Measurements from ENCODE around the gene EXT2.

Gene EXT2

DNA sequence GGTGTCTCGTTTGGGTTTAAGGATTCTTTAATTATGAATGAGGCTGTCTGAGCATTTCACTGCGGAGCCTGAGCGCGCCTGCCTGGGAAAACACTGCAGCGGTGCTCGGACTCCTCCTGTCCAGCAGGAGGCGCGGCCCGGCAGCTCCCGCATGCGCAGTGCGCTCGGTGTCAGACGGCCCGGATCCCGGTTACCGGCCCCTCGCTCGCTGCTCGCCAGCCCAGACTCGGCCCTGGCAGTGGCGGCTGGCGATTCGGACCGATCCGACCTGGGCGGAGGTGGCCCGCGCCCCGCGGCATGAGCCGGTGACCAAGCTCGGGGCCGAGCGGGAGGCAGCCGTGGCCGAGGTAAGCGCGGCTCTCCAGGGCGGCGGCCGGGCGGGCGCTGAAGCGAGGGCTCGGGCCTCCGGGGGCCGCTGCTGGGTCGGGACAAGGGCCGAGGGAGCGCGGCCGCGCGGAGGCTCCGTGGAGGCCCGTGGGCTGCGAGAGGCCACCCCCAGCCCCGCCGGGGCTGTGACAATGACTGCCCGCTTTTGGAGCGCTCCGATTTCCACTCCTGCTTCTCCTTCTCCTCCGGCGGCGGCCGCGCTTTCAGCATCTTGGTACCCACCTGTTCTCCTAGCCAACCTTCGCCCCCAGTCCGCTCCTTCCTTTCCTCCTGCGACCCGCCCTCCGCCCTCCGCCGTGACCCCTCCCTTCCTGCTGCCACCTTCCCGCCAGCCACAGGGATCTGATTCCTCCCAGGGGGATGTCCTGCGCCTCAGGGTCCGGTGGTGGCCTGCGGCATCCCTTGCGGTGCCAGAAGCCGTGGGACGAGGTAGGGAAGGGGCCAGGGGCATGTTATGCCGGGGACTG lies at the start of gene EXT2:
Gene EXT2, plus strand, starts transcription at position 173 of the 854 bp plus-strand sequence. CDS start 12,035 bp downstream, outside the sequence.
- peak; percentile 79 for DNase-seq
- in situ Hi-C loops (cut with MboI; ENCODE audit: low pct_unique_long_range_greater_than_20kb, low sequenced_read_pairs) = no loop called here

DNA sequence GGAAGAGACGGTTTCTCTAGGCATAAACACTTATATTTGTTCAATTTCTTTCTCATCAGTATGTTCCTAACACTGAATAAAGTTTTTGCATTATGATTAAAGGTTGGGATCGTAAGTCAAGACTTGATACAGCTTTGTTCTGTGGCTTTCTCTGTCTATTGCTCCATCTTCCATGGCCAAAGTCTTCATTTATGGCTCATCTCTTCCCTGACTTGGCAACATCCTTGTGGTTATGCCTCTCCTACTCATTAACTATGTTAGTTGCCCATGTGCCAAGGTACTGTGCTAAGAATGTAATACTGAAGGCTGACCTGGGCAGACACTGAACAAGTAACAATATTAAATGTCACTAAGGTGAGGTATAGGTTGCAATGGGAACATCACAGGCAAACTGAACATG lies 49.3 kb upstream of the EXT2 start:
- in situ Hi-C loops (cut with MboI; ENCODE audit: low pct_unique_long_range_greater_than_20kb, low sequenced_read_pairs) = no loop called here
- DNase-seq = no peak

DNA sequence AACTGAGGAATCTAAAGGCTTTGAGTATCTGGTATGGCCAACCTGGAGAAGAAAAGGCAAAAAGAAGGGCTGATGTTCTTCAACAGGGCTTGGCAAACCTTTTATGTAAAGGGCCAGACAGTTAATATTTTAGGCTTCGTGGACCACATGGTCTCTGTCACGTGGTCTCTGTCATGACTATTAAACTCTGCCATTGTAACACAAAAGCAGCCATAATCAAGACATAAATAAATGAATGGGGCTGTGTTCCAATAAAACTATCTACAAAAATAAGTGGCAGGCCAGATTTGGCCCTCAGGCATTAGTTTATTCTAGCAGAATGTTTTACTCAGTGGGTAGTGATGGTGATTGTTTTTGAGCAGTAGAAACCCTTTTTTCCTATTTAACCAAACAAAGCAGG lies 48.2 kb upstream of the EXT2 start:
- DNase-seq = no peak
- in situ Hi-C loops (cut with MboI; ENCODE audit: low pct_unique_long_range_greater_than_20kb, low sequenced_read_pairs) = no loop called here

DNA sequence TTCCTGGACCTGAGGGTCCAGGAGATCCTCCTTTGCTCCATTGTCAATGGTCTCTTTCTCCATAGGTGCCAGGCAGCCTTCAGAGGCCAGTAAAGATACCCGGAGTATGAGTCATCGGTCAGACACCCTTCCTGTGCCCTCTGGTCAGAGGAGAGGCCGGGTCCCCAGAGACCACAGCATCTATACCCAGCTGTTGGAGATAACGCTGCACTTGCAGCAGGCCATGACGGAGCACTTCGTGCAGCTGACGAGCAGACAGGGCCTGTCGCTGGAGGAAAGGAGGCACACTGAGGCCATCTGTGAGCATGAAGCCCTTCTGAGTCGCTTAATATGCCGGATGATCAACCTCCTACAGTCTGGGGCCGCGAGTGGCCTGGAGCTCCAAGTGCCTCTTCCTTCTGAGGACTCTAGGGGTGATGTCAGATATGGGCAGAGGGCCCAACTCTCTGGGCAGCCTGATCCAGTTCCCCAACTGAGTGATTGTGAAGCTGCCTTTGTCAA lies 47.5 kb upstream of the EXT2 start, which contains the start of gene ACCSL:
Gene ACCSL, plus strand, starts transcription at position 51 of the 501 bp plus-strand sequence. Its CDS starts 56 bp downstream, at position 107.
- in situ Hi-C loops (cut with MboI; ENCODE audit: low pct_unique_long_range_greater_than_20kb, low sequenced_read_pairs) = no loop called here
- no peak for DNase-seq

DNA sequence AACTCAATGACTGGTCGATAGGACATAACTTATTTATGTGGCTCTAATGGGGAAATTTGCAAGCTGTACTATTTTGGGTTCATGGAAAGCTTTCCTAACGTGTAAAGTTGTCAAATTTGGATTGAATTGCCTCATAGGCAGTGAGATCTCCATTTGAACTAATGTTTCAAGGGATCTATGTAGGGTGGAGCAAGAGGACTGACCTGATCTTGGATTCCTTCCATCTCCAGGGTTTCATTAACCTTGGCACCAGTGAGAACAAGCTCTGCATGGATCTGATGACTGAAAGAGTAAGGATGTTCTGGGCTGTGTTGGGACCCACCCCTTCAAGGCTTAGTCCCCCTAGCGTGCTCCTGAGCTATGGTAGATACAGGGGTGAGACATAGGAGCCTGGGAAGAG lies 45.6 kb upstream of the EXT2 start:
- no peak for DNase-seq
- in situ Hi-C loops (cut with MboI; ENCODE audit: low pct_unique_long_range_greater_than_20kb, low sequenced_read_pairs) = no loop called here

DNA sequence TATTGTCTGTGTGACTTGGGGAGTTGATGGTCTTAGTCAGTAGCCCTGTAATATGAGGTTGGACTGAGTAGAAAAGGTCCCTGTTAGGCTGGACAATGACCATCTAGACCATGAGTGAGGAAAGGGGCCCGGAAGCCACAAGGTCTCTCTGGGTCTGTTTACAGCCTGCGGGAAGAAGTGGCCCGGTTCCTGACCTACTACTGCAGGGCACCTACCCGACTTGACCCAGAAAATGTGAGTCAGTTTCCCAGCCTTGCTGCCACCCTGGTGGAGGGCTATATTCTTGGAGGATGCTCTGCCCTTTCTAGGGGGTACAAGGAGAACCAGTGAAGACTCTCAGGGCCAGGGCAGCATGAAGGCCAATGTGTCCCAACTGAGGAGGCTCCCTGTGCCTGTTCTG lies 44.3 kb upstream of the EXT2 start:
- in situ Hi-C loops (cut with MboI; ENCODE audit: low pct_unique_long_range_greater_than_20kb, low sequenced_read_pairs) = no loop called here
- no peak for DNase-seq

DNA sequence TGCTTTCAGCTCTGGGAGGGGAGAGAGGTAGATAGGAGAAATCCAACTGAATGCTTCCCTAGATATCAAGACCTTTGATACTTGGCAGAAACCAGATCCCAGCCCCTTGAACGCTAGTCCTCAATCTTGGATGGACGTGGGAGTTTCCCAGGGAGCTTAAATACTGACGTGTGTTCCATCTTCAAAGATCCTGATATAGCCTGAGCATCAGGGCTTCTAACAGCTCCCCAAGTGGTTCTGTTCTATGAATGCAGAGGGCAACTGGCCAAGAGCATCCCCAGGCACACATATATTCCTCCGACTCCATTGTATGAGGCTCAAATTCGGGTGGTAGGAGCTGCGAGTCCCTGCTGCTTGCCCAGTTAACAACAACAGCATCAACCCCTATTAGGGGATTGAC lies 38.1 kb upstream of the EXT2 start:
- no peak for DNase-seq
- in situ Hi-C loops (cut with MboI; ENCODE audit: low pct_unique_long_range_greater_than_20kb, low sequenced_read_pairs) = no loop called here

DNA sequence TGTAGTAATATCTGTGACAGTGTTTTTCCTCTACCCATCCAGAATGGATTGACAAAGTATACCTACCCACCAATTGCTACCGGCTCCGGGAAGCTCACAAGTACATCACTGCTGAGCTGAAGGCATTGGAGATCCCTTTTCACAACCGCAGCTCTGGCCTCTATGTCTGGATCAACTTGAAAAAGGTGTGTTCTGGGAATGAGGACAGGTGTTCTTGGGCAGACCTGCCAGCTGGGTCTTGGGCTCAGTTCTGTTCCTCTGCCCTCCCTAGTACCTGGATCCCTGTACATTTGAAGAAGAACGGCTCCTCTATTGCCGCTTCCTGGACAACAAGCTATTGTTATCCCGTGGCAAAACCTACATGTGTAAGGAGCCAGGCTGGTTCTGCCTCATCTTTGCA lies 37.2 kb upstream of the EXT2 start:
- in situ Hi-C loops (cut with MboI; ENCODE audit: low pct_unique_long_range_greater_than_20kb, low sequenced_read_pairs) = no loop called here
- no peak for DNase-seq

DNA sequence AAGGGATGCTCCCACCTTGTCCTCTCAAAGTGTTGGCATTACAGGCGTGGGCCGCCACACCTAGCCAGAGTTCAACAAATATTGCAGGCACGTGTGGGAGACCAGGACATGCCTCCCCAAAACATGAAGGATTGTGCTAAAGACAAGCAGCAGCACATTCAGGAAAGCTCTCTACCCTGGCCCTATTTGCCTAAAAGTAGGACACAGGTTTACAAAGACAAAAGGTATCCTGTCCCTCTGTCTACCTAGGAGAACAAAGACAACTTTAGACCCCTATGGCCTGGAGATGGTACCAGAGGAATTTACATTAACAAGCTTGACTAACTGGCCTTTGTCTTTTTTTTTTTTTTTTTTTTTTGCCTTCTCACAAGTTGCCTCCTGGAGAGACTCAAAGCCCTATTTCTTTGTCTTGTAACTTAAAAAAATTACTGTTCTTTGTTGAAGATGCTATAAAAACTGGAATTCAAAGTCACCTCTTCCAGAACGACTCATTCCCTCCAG lies 30.3 kb upstream of the EXT2 start:
- no peak for DNase-seq
- in situ Hi-C loops (cut with MboI; ENCODE audit: low pct_unique_long_range_greater_than_20kb, low sequenced_read_pairs) = no loop called here

DNA sequence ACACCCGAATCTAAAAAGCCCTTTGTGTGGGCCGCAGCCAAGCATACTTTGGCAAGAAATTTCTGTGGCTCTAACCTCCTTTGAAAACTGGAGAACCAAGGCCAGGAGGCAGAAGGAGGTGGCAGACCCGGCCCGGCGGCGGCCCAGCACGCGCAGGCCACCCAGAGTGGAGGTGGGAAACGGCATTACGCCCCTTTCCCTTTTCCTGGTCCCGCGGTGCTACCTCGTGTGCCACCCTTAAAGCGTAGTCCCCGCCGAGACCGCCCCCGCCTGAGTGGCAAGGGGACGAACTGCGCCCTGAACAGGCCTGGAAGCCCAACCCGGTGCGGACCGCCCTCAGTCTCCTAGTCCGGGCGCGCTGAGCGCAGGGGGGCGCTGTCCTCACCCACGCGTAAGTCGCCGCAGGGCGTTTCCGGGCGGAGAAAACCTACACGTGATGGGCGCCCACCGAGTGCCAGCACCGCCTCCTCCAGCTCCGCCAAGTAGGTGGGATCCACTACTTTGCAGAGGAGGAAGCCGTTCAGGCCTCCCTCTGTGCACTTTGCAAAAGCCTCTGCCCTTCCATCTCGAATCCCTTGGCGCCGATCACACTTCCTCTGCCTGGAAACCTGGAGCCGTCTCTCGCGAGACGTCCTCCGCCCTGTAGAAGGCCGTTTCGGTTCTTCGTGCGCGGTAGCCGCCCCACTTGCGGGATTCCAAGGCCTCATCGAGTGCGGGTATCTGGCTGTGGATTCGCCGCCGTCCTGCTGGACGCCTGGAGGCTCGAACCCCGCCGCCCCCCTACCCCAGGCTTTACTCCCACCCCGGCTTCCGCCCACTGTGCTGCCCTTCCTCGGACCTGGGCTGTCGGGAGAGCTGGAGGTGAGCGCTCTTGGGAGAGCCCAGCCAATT lies 29.4 kb upstream of the EXT2 start, which contains the start of gene ACCS:
Gene ACCS, plus strand, starts transcription at position 430 of the 891 bp plus-strand sequence. CDS start 1,358 bp downstream, outside the sequence.
- DNase-seq = peak; percentile 99
- in situ Hi-C loops (cut with MboI; ENCODE audit: low pct_unique_long_range_greater_than_20kb, low sequenced_read_pairs) = no loop called here

DNA sequence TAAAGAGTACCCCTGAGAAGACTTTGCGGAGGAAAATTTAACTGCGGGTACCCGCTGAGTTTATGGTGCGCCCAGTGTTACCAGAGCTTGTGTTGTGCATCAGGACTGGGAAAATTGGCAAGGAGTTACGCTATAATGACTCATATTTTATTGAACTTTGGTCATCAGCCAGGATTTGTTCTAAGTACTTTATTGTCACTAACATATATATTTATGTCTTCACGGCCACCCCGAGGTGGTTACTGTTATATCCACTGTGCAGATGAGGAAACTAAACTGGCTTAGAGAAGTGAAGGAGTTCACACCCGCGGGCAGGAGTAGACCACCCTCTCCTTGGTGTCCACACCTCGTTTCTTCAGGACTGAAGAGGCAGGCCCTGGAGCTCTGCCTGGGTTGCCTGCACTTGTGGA lies 28.7 kb upstream of the EXT2 start:
- in situ Hi-C loops (cut with MboI; ENCODE audit: low pct_unique_long_range_greater_than_20kb, low sequenced_read_pairs) = no loop called here
- peak; percentile 50 for DNase-seq

DNA sequence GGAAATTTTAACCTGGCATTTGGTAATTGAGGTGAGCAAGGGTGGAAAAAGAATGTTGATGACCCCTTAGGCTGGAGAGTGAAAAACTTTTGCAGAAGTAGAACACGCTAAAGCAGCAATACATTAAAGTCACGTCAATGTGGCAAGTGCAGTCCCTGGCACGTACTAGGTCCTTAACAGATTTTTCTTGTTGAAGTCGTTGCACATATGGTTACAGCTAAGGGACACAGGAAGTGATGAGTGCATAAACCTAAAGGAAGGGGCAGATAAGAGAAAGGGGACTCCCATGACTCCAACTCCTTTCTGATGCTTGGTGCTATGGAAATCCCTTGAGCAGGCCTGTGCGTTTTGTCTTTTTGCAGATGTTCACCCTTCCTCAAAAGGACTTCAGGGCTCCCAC lies 28.2 kb upstream of the EXT2 start:
- in situ Hi-C loops (cut with MboI; ENCODE audit: low pct_unique_long_range_greater_than_20kb, low sequenced_read_pairs) = no loop called here
- no peak for DNase-seq

DNA sequence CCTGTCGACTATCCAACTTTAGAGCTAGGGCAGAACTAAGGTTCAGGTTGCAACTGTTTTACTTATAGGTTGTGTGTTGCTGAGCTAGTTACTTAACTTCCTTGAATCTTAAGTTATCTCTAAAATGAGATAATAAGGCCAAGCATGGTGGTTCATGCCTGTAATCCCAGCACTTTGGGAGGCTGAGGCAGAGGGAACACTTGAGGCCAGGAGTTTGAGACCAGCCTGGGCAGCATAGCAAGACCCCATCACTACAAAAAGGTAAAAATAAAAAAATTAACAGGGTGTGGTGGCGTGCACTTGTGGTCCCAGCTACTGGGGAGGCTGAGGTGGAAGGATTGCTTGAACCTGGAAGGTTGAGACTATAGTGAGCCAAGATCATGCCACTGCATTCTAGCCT lies 27.3 kb upstream of the EXT2 start:
- DNase-seq = no peak
- in situ Hi-C loops (cut with MboI; ENCODE audit: low pct_unique_long_range_greater_than_20kb, low sequenced_read_pairs) = no loop called here

DNA sequence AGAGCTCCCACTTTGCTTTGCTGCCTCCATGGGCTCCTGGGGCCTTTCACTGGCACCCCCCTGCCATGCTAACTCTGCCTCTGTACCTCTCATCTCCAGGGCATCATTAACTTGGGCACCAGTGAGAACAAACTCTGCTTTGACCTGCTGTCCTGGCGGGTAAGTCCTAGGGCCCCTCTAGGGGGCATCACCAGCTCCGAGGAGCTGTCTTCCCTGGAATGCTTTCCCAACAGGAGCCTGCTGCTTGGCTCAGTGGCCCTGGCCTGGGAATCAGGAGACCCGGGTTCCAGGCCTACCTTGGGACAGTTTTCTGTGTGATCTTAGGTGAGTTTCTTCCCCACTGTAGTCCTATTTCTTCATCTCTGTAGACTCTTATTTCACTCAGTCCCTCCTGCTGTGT lies 24.3 kb upstream of the EXT2 start:
- in situ Hi-C loops (cut with MboI; ENCODE audit: low pct_unique_long_range_greater_than_20kb, low sequenced_read_pairs) = no loop called here
- no peak for DNase-seq

DNA sequence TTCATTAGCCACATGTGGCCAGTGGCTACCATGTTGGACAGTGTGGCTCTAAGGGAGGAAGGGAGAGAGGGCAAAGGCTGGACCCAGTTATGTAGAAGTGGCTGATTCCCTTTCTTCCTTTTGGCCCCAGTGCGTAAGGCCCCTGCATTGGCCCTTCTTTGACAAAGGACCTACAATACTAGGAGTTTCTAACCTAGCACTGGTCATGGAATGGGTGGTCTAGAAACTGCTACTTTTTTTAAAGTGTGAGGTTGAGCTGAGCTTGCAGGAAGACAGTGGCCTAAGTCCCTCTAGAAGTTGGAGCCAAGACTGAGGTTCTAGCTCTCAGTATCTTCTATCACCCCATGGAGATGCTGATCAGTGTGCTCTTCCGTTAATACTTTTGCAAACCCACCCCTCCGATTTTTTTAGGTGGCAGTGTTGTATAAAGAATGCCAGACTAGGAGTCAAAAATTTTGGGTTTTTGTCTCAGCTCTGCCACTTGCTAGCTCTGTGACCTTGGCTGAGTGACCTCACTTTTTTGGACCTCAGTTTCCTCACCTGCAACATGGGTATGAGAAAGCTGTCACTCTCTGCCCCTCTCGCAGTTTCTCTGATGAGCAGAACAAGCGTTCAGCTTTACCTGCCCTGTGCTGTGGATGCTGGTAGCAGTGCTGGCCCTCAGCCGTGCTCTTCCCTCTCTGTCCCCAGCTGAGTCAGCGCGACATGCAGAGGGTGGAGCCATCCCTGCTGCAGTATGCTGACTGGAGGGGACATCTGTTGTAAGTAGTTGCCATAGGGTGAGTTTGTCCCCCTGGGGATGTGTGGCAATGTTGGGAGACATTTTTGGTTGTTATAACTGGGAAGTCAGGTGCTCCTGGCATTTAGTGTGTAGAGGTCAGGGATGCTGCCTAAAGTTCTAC lies 22.5 kb upstream of the EXT2 start:
- in situ Hi-C loops (cut with MboI; ENCODE audit: low pct_unique_long_range_greater_than_20kb, low sequenced_read_pairs) = no loop called here

DNA sequence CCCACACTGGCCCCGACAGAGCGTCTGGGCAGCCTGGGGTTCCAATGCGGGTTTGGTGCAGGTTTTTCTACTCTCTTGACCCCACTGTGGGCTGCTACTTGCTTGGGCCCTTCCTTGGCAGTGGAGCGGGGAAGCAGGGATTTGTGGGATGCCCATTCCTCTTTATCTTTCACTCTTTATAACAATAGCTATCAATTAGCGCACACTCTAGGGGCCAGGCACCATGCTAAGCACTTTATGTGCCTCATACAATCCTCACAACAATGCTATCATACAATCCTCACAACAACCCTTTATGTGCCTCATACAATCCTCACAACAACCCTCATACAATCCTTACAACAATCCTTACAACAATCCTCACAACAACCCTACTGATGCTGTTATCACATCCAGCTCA lies 16.7 kb upstream of the EXT2 start:
- in situ Hi-C loops (cut with MboI; ENCODE audit: low pct_unique_long_range_greater_than_20kb, low sequenced_read_pairs) = no loop called here
- DNase-seq = no peak

More for the DNA sequence above, 22.5 kb upstream of the EXT2 start:
- DNase-seq = no peak

DNA sequence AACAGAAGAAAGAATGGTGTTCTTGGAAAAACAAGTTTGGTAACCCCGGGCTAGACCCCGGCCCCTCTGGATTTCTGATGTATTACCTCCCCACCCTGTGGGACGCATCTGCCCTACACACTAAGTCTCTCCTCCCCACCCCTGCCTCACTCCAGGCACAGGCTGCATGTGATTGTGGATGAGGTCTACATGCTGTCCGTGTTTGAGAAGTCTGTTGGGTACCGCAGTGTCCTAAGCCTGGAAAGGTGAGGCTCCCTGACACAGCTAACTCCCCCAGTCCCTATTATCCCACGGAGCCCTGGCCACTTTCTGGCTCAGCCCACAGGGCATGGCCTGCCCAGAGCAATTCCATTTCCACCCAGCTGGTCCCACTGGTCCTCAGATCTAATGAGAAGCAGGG lies 16.1 kb upstream of the EXT2 start:
- no peak for DNase-seq
- in situ Hi-C loops (cut with MboI; ENCODE audit: low pct_unique_long_range_greater_than_20kb, low sequenced_read_pairs) = no loop called here

DNA sequence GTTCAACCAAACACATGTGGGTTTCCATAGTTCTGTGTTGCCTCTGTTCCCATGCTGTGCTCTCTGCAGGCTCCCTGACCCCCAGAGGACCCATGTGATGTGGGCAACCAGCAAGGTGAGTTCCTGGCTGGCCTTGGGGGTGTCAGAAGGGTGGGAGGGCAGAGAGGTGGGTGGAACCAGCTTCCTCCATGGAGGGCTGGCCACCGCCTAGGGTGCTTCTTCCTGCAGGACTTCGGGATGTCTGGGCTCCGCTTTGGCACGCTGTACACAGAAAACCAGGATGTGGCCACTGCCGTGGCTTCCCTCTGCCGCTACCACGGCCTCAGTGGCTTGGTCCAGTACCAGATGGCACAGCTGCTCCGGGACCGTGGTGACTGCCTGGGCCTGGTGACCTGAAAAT lies 14.5 kb upstream of the EXT2 start:
- in situ Hi-C loops (cut with MboI; ENCODE audit: low pct_unique_long_range_greater_than_20kb, low sequenced_read_pairs) = no loop called here
- no peak for DNase-seq

DNA sequence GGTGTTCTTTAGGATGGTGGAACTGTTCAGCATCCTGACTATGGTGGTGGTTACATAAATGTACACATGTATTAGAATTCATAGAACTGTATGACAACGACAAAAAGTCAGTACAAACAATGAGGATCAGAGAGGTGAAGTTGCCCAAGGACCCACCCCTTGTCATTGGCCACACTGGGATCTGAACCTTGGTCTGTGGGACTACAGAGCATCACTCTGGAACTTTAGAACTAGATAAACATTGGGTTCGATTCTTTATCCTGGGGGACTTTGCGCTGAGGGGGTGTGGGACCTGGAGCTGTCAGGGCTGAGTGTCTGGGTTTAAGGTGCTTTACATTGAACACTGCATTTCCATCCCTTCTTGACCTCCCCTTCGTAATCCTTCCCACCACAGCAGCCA lies 12.8 kb upstream of the EXT2 start:
- in situ Hi-C loops (cut with MboI; ENCODE audit: low pct_unique_long_range_greater_than_20kb, low sequenced_read_pairs) = no loop called here
- DNase-seq = no peak

Measured in KBM-7 (cell line).